Common myeloid progenitor, CD34-positive (primary cell): Measurements from ENCODE around the gene UNG.

Experiments
- CTCF ChIA-PET: fragments of 350-600 bp; sonication (Branson Sonifier 250); formaldehyde crosslinking; loops from one replicate; lab custom pipeline; 2021; ENCODE audit warnings: antibody characterized with exemption; lab: Charles Lee
- POLR2A ChIA-PET: fragments of 350-600 bp; sonication (Branson Sonifier 250); formaldehyde crosslinking; loops from one replicate; lab custom pipeline; 2021; ENCODE audit warnings: antibody characterized with exemption; lab: Charles Lee
- DNase-seq, 3 donors: peaks; one replicate each; pipeline versions ENCODE4 v3.0.0 to v3.0.0-alpha.2; 2013
- H3K27ac ChIP-seq, 2 experiments: 1 replicate in 1 of 2; 2 replicates in 1 of 2; pipeline ENCODE4 v1.7.0; 2013; ENCODE audit warnings: inconsistent platforms in 2 of 2, low read length in 2 of 2, mild to moderate bottlenecking in 2 of 2, low read depth in 1 of 2, moderate library complexity in 1 of 2; ENCODE audit not compliant: severe bottlenecking in 2 of 2, insufficient read depth in 1 of 2, poor library complexity in 1 of 2
- H3K27me3 ChIP-seq, 5 experiments: replicated peaks in 2 of 5; 1 replicate in 3 of 5; 2 replicates in 2 of 5; pipeline versions ENCODE4 v1.6.1 to v1.7.0; 2013; ENCODE audit warnings: low read length in 4 of 5, mild to moderate bottlenecking in 2 of 5, moderate library complexity in 2 of 5, inconsistent platforms in 1 of 5; ENCODE audit not compliant: insufficient read depth in 5 of 5, control insufficient read depth in 4 of 5
- H3K36me3 ChIP-seq, 4 experiments: 1 replicate in 2 of 4; 2 replicates in 2 of 4; pipeline versions ENCODE4 v1.6.1 to v1.7.0; 2013; ENCODE audit warnings: low read length in 3 of 4, control low read depth in 1 of 4, mild to moderate bottlenecking in 1 of 4; ENCODE audit not compliant: control insufficient read depth in 4 of 4, insufficient read depth in 4 of 4
- H3K4me1 ChIP-seq, 4 experiments: 1 replicate in 3 of 4; 2 replicates in 1 of 4; pipeline versions ENCODE4 v1.6.1 to v1.7.1; 2013; ENCODE audit warnings: low read length in 3 of 4, mild to moderate bottlenecking in 3 of 4, control low read depth in 1 of 4, inconsistent platforms in 1 of 4, moderate library complexity in 1 of 4; ENCODE audit not compliant: control insufficient read depth in 4 of 4, insufficient read depth in 4 of 4; ENCODE audit errors: control extremely low read depth in 1 of 4
- H3K4me3 ChIP-seq, 7 experiments: 1 replicate in 4 of 7; 2 replicates in 3 of 7; pipeline versions ENCODE4 v1.5.1 to v1.7.0; 2013; ENCODE audit warnings: mild to moderate bottlenecking in 7 of 7, low read length in 6 of 7, moderate library complexity in 6 of 7, inconsistent platforms in 2 of 7, low read depth in 2 of 7, control low read depth in 1 of 7; ENCODE audit not compliant: insufficient read depth in 4 of 7, control insufficient read depth in 1 of 7; ENCODE audit errors: extremely low read depth in 1 of 7
- H3K9me3 ChIP-seq, 5 experiments: 1 replicate in 4 of 5; 2 replicates in 1 of 5; pipeline versions ENCODE4 v1.6.1 to v1.7.1; 2013; ENCODE audit warnings: low read length in 4 of 5, mild to moderate bottlenecking in 2 of 5, inconsistent platforms in 1 of 5, low read depth in 1 of 5, moderate library complexity in 1 of 5; ENCODE audit not compliant: control insufficient read depth in 4 of 5, insufficient read depth in 2 of 5; ENCODE audit errors: control extremely low read depth in 1 of 5
- WGBS: methylation state at CpG from one replicate; pipeline ENCODE4 v1.1.5; 2013; ENCODE audit not compliant: insufficient coverage; 5-methylcytosine and 5-hydroxymethylcytosine counted together

Gene UNG

GRCh38 chr12:109110988-109111495, 13.6 kb downstream of the UNG start:
- Histone ChIP-seq H3K4me3 (peak overlapping the region in 6 of 7 experiments; percentile 8 to 88 (median 68)), H3K27me3 (no peaks in the 10 kb centered on the region), H3K36me3 (peaks cover 4 to 32% (median 15%) of the 10 kb centered on the region in 4 experiments), H3K9me3 (no peaks in the 10 kb centered on the region), H3K4me1 (peaks cover under 1 to 19% (median 11%) of the 10 kb centered on the region in 4 experiments), H3K27ac (peak overlapping the region; percentile 15 to 74)
- ChIA-PET POLR2A (no interaction called here), CTCF (interaction anchor here (0.6 to 1.7 kb wide), 7 partner anchors 15 to 283 kb away, joined by 3 to 9 read pairs (median 4); no protein-coding TSS in a partner anchor)
- DNase-seq, result peak; percentile 52 to 73 (median 67)
- 52% methylated on average over 27 of the region's 28 CpGs for WGBS

- WGBS, result 78% methylated on average over 7 of the region's 11 CpGs
- peaks cover 5 to 26% (median 15%) of the 10 kb centered on the region in 4 experiments for H3K4me1 ChIP-seq
- no peaks in the 10 kb centered on the region for H3K9me3 ChIP-seq
- CTCF ChIA-PET, result interaction anchor here (0.6 to 2.0 kb wide), 16 partner anchors 7 to 278 kb away, joined by 3 to 10 read pairs (median 4); partner anchors contain the start of gene ALKBH2
- no peak overlapping the region for H3K4me3 ChIP-seq
- POLR2A ChIA-PET, result no interaction called here
- H3K27me3 ChIP-seq, result no peaks in the 10 kb centered on the region
- no peak overlapping the region for H3K27ac ChIP-seq
- no peak for DNase-seq
- peaks cover 2 to 26% (median 10%) of the 10 kb centered on the region in 4 experiments for H3K36me3 ChIP-seq
These were observed 15.5 kb downstream of the UNG start for GRCh38 chr12:109112720-109113465.

- Histone ChIP-seq H3K27me3 (no peaks in the 10 kb centered on the region), H3K4me1 (peaks cover 5 to 26% (median 15%) of the 10 kb centered on the region in 4 experiments), H3K4me3 (no peak overlapping the region), H3K27ac (no peak overlapping the region), H3K9me3 (no peaks in the 10 kb centered on the region), H3K36me3 (peaks cover 0 to 20% (median 6%) of the 10 kb centered on the region in 4 experiments)
- DNase-seq, result no peak
- ChIA-PET POLR2A (no interaction called here), CTCF (interaction anchor here (0.7 to 1.8 kb wide), 6 partner anchors 13 to 280 kb away, joined by 3 to 6 read pairs (median 3); partner anchors contain the start of gene ALKBH2)
- 100% methylated on average over 2 of the region's 5 CpGs for WGBS
These were observed 16.4 kb downstream of the UNG start for GRCh38 chr12:109113661-109114321.

GRCh38 chr12:109114644-109115043, 17.2 kb downstream of the UNG start:
- Histone ChIP-seq H3K27ac (no peak overlapping the region), H3K4me1 (peaks cover 5 to 26% (median 15%) of the 10 kb centered on the region in 4 experiments), H3K9me3 (no peaks in the 10 kb centered on the region), H3K36me3 (peaks cover 0 to 14% (median 4%) of the 10 kb centered on the region in 4 experiments), H3K4me3 (no peak overlapping the region), H3K27me3 (no peaks in the 10 kb centered on the region)
- 100% methylated on average over 2 of the region's 2 CpGs for WGBS
- DNase-seq, result no peak
- POLR2A ChIA-PET, result no interaction called here
- CTCF ChIA-PET, result interaction anchor here (0.7 to 1.6 kb wide), 5 partner anchors 14 to 280 kb away, joined by 3 to 4 read pairs (median 3); partner anchors contain the start of gene ALKBH2

- H3K4me1 ChIP-seq, result peaks cover 5 to 26% (median 15%) of the 10 kb centered on the region in 4 experiments
- POLR2A ChIA-PET, result no interaction called here
- no peaks in the 10 kb centered on the region for H3K27me3 ChIP-seq
- no peak for DNase-seq
- H3K36me3 ChIP-seq, result peaks cover 0 to 7% (median 0%) of the 10 kb centered on the region in 4 experiments
- no peak overlapping the region for H3K27ac ChIP-seq
- H3K4me3 ChIP-seq, result peak overlapping the region in 3 of 7 experiments; percentile 22 to 52 (median 45)
- WGBS, result 84% methylated on average over 3 of the region's 3 CpGs
- CTCF ChIA-PET, result interaction anchor here (0.8 to 1.6 kb wide), 2 partner anchors 15 to 270 kb away, joined by 4 read pairs; no protein-coding TSS in a partner anchor
- H3K9me3 ChIP-seq, result no peaks in the 10 kb centered on the region
These were observed 18.0 kb downstream of the UNG start for GRCh38 chr12:109115404-109115757.

GRCh38 chr12:109115758-109116610, 18.6 kb downstream of the UNG start, which contains the start of gene ACACB:
Gene ACACB, plus strand, starts transcription at chr12:109116587. Its CDS starts 22,819 bp downstream, at chr12:109139406.
- peak in 2 of 3 donors; percentile 48 to 57 for DNase-seq
- POLR2A ChIA-PET, result no interaction called here
- H3K4me3 ChIP-seq, result peak within 1 kb of the TSS in 3 of 7 experiments; percentile 22 to 52 (median 45)

More at GRCh38 chr12:109115758-109116610, 18.6 kb downstream of the UNG start, which contains the start of gene ACACB:
- Histone ChIP-seq H3K27ac (no peak within 1 kb of the TSS), H3K9me3 (no peaks in the 10 kb centered on the region), H3K4me1 (peaks cover 5 to 26% (median 15%) of the 10 kb centered on the region in 4 experiments), H3K36me3 (peaks cover 0 to 7% (median 0%) of the 10 kb centered on the region in 4 experiments), H3K27me3 (no peaks in the 10 kb centered on the region)
- 34% methylated on average over 11 of the region's 14 CpGs for WGBS
- CTCF ChIA-PET, result interaction anchor here (0.9 to 1.6 kb wide), 2 partner anchors 45 to 269 kb away, joined by 3 to 4 read pairs; no protein-coding TSS in a partner anchor
